Right ventricle myocardium superior (tissue), 1 donor: ENCODE measurements around the gene URB2. TPM values are rescaled to one million over a fixed set of nuclear protein-coding genes. Genes with fewer than 3 reads are reported as not detected.

Experiments
- total RNA-seq: library from RNA; stranded (reverse); fragmentation: NEBNext Ultra II Directional; extraction: Animal tissue kit (Norgen Biotek cat#: 25700); gene quantifications from one replicate; pipeline ENCODE4 v1.2.1, GENCODE V29; 2021
- donor health status: DM: no; HTN: yes; CAD: no; lungs with severe emphysema.

Gene URB2
- total RNA-seq, 1 donor from 2014 or later: 3.2 TPM

Other genes starting within 250 kb of the URB2 start
- gene ACTA1, start 192.2 kb upstream of the URB2 start, total RNA-seq: 577 TPM
- gene NUP133, start 117.9 kb upstream of the URB2 start, total RNA-seq: 29.5 TPM
- 11.3 TPM for gene ABCB10, start 67.5 kb upstream of the URB2 start, total RNA-seq
- gene TAF5L, start 125 bp upstream of the URB2 start, total RNA-seq: 9.0 TPM